Endothelial cell (in vitro differentiated cells): ENCODE results near the gene RIMBP2. TPM values are rescaled to one million over a fixed set of nuclear protein-coding genes. Genes with fewer than 3 reads are reported as not detected.

ENCODE experiments used
- DNase-seq: peaks from one replicate; pipeline ENCODE4 v3.0.0; 2021; ENCODE audit warnings: low spot score
- H3K27ac Mint-ChIP-seq: one replicate; pipeline ENCODE4 v1.8.0; 2021; ENCODE audit warnings: mixed read lengths, inconsistent platforms; ENCODE audit not compliant: unreplicated experiment
- H3K27me3 Mint-ChIP-seq: one replicate; pipeline ENCODE4 v1.8.0; 2021; ENCODE audit warnings: mild to moderate bottlenecking, moderate library complexity, mixed read lengths, inconsistent platforms; ENCODE audit not compliant: unreplicated experiment
- H3K36me3 Mint-ChIP-seq: one replicate; pipeline ENCODE4 v1.8.0; 2021; ENCODE audit warnings: mild to moderate bottlenecking, low read depth, mixed read lengths, inconsistent platforms; ENCODE audit not compliant: unreplicated experiment
- H3K4me1 Mint-ChIP-seq: one replicate; pipeline ENCODE4 v1.8.0; 2021; ENCODE audit warnings: mild to moderate bottlenecking, mixed read lengths, inconsistent platforms; ENCODE audit not compliant: unreplicated experiment
- H3K4me3 Mint-ChIP-seq: one replicate; pipeline ENCODE4 v1.8.0; 2021; ENCODE audit warnings: mild to moderate bottlenecking, mixed read lengths, inconsistent platforms; ENCODE audit not compliant: unreplicated experiment
- H3K9me3 Mint-ChIP-seq: one replicate; pipeline ENCODE4 v1.8.0; 2021; ENCODE audit warnings: mixed read lengths, inconsistent platforms; ENCODE audit not compliant: unreplicated experiment
- CTCF ChIP-seq: fragments of 200-600 bp; sonication (generic); IDR thresholded peaks from one replicate; pipeline ENCODE4 v1.5.0; 2021; ENCODE audit warnings: antibody characterized with exemption; ENCODE audit not compliant: unreplicated experiment
- total RNA-seq: library from RNA; stranded (reverse); fragmentation: NEBNext Ultra II Directional; extraction: Animal tissue kit (Norgen Biotek cat#: 25700); gene quantifications from one replicate; pipeline ENCODE4 v1.2.1, GENCODE V29; 2021; ENCODE audit not compliant: unreplicated experiment

RIMBP2 gene
- total RNA-seq, 1 donor from 2014 or later, result 1.4 TPM

- peaks cover 9% of the 10 kb centered on the region for H3K36me3 Mint-ChIP-seq
- H3K4me1 Mint-ChIP-seq, result peaks cover 7% of the 10 kb centered on the region
- H3K9me3 Mint-ChIP-seq, result peaks cover 20% of the 10 kb centered on the region
- no peak for TF ChIP-seq CTCF
- no peak for DNase-seq
- H3K27me3 Mint-ChIP-seq, result peaks cover 6% of the 10 kb centered on the region
- no peak overlapping the region for H3K27ac Mint-ChIP-seq
- H3K4me3 Mint-ChIP-seq, result no peak overlapping the region
Observed at GRCh38 chr12:130603396-130603965, 112.6 kb downstream of the RIMBP2 start.

GRCh38 chr12:130602251-130602650, 113.8 kb downstream of the RIMBP2 start:
- Mint-ChIP-seq H3K4me3 (no peak overlapping the region), H3K4me1 (peaks cover 2% of the 10 kb centered on the region), H3K27ac (no peak overlapping the region), H3K27me3 (peaks cover 5% of the 10 kb centered on the region), H3K36me3 (peaks cover 9% of the 10 kb centered on the region), H3K9me3 (peaks cover 20% of the 10 kb centered on the region)
- DNase-seq, result no peak
- TF ChIP-seq CTCF, result no peak

GRCh38 chr12:130601327-130601726, 114.8 kb downstream of the RIMBP2 start:
- peaks cover 9% of the 10 kb centered on the region for H3K36me3 Mint-ChIP-seq
- TF ChIP-seq CTCF, result no peak
- peaks cover 5% of the 10 kb centered on the region for H3K27me3 Mint-ChIP-seq
- H3K4me1 Mint-ChIP-seq, result no peaks in the 10 kb centered on the region
- DNase-seq, result no peak
- no peak overlapping the region for H3K4me3 Mint-ChIP-seq
- H3K9me3 Mint-ChIP-seq, result peaks cover 20% of the 10 kb centered on the region
- no peak overlapping the region for H3K27ac Mint-ChIP-seq

GRCh38 chr12:130596241-130596640, 119.9 kb downstream of the RIMBP2 start:
- Mint-ChIP-seq H3K27me3 (peaks cover 5% of the 10 kb centered on the region), H3K4me3 (no peak overlapping the region), H3K36me3 (peaks cover 9% of the 10 kb centered on the region), H3K27ac (no peak overlapping the region), H3K4me1 (no peaks in the 10 kb centered on the region), H3K9me3 (peaks cover 21% of the 10 kb centered on the region)
- no peak for TF ChIP-seq CTCF
- no peak for DNase-seq

GRCh38 chr12:130595566-130595965, 120.5 kb downstream of the RIMBP2 start:
- TF ChIP-seq CTCF, result no peak
- Mint-ChIP-seq H3K9me3 (peaks cover 18% of the 10 kb centered on the region), H3K4me1 (no peaks in the 10 kb centered on the region), H3K4me3 (no peak overlapping the region), H3K36me3 (peaks cover 7% of the 10 kb centered on the region), H3K27me3 (peaks cover 5% of the 10 kb centered on the region), H3K27ac (no peak overlapping the region)
- DNase-seq, result no peak
